GM10248 (cell line): Measurements from ENCODE around the gene PPP2R3A.
"Not testable (repeated sequence)": the region's sequence is repeated elsewhere in the genome, so short reads cannot be mapped to it uniquely, and the experiment has no call there.

Experiments used
- CTCF ChIA-PET: fragments of 300-600 bp; sonication (Branson Sonifier 250); formaldehyde crosslinking; extraction: SDS; loops from one replicate; lab custom pipeline; 2021; ENCODE audit warnings: antibody characterized with exemption; lab: Yijun Ruan, JAX
- POLR2A ChIA-PET: fragments of 350-650 bp; sonication (Branson Sonifier 250); formaldehyde crosslinking; extraction: SDS; loops from one replicate; lab custom pipeline; 2020; ENCODE audit warnings: antibody characterized with exemption; lab: Yijun Ruan, JAX
- DNase-seq: peaks from one replicate; pipeline ENCODE4 v3.0.0; 2012; ENCODE audit errors: extremely low spot score
- TF ChIP-seq, protein P1 (sequence below): IDR thresholded peaks from 2 replicates; pipeline ENCODE4 v1.5.1; 2012; ENCODE audit warnings: mild to moderate bottlenecking, low read depth; ENCODE audit errors: extremely low read depth, missing control alignments, control extremely low read depth

The PPP2R3A gene

DNA sequence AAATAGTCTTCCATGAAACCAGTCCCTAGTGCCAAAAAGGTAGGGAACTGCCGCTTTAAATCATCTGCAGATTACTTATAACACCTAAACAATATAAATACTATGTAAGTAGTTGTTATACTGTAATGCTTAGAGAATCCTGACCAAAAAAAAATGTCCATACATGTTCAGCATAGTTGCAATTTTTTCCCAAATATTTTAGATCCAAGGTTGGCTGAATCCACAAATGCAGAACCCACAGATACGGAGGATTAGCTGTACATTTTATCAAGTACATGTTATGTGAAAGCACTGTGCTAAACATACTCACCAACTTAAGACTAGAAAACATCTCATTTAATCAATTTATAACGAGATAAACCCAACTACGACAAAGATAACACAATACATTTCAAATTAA is 221.3 kb downstream of the PPP2R3A start:
- ChIA-PET CTCF (interaction anchor here (0.7 to 3.4 kb wide), 4 partner anchors 8 to 205 kb away, joined by 3 to 13 read pairs (median 4); partner anchors contain the start of gene MSL2), POLR2A (no interaction called here)
- no peak for DNase-seq
- TF ChIP-seq, protein P1, sequence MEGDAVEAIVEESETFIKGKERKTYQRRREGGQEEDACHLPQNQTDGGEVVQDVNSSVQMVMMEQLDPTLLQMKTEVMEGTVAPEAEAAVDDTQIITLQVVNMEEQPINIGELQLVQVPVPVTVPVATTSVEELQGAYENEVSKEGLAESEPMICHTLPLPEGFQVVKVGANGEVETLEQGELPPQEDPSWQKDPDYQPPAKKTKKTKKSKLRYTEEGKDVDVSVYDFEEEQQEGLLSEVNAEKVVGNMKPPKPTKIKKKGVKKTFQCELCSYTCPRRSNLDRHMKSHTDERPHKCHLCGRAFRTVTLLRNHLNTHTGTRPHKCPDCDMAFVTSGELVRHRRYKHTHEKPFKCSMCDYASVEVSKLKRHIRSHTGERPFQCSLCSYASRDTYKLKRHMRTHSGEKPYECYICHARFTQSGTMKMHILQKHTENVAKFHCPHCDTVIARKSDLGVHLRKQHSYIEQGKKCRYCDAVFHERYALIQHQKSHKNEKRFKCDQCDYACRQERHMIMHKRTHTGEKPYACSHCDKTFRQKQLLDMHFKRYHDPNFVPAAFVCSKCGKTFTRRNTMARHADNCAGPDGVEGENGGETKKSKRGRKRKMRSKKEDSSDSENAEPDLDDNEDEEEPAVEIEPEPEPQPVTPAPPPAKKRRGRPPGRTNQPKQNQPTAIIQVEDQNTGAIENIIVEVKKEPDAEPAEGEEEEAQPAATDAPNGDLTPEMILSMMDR = no peak

- TF ChIP-seq, protein P1 = no peak
- no peak for DNase-seq
- ChIA-PET CTCF (interaction anchor here (3.4 kb wide), 1 partner anchor 9 kb away, joined by 13 read pairs; the partner anchor contains the start of gene MSL2), POLR2A (no interaction called here)
Measured at GRCh38 chr3:136187868-136188267, 222.3 kb downstream of the PPP2R3A start.

DNA sequence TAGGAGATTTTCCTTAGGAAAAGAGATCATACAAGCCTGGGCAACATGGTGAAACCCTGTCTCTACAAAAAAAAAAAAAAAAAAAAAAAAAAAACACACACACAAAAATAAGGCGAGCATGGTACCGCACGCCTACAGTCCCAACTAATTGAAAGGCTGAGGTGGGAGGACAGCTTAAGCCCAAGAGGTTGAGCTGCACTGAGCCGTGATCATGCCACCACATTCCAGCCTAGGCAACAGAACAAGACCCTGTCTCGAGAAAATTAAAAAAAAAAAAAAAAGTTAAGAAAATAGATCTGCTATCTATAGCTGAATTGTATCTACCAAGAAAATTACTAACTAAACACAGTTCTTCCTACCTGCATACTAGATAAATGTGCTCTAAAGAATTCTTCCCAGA is 223.5 kb downstream of the PPP2R3A start:
- TF ChIP-seq, protein P1 = no peak
- DNase-seq = no peak
- POLR2A ChIA-PET = interaction anchor here (0.6 kb wide), 1 partner anchor 544 kb away, joined by 5 read pairs; no protein-coding TSS in a partner anchor
- CTCF ChIA-PET = no interaction called here

DNA sequence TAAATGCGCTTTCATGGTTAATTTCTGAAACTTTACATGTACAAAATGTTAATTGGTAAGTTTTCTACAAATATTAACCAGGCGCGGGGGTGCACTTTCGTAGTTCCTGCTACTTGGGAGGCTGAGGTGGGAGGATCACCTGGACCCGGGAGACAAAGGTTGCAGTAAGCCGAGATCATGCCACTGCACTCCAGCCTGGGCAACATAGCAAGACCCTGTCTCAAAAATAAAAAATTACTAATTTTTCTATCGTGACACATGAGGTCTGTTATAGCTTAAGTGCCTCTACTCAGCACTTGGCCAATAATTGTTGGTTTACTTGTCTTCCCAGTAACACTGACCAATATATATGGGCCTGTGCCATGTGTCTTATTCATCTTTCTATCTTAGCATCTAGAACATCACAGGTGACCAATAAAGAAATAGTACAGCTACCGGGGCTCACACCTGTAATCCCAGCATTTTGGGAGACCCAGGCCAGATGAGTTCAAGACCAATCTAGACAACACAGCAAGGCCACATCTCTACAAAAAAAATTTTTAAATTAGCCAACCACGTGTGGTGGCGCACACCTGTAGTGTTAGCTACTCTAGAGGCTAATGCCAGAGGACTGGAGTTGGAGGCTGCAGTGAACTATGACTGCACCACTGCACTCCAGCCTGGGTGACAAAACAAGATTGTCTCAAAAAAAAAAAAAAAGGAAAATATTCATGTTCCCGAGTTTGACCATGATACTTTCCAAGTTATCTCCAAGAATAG is 224.5 kb downstream of the PPP2R3A start:
- ChIA-PET POLR2A (interaction anchor here (0.7 kb wide), 2 partner anchors 9 to 18 kb away, joined by 5 to 7 read pairs; no protein-coding TSS in a partner anchor), CTCF (interaction anchor here (0.8 kb wide), 1 partner anchor 562 kb away, joined by 4 read pairs; the partner anchor contains the start of gene STAG1)
- TF ChIP-seq, protein P1 = no peak
- no peak for DNase-seq

GRCh38 chr3:136192195-136192594 is 226.7 kb downstream of the PPP2R3A start:
- CTCF ChIA-PET = interaction anchor here (1.3 to 1.5 kb wide), 2 partner anchors 9 to 822 kb away, joined by 3 to 4 read pairs; no protein-coding TSS in a partner anchor
- DNase-seq, POLR2A ChIA-PET: not testable (repeated sequence)

DNA sequence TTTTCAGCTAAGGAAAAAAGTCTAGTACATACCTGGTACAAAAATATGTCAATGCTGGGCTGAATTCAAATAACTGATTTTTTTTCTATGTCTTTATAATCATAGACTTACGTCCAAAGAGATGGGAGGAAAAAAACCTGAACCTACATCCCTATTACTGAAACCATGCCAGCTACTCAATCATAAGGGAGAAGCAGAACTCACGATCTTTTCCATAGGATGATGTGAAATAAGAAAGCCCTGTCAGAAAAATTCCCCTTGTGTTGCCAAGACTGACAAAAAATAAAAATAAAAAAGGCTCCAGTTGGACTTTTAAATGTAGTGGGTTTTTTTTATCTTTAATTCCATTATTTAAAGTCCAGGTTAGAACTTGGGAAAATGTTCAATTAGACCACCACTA is 227.3 kb downstream of the PPP2R3A start:
- no peak for DNase-seq
- ChIA-PET CTCF (interaction anchor here (1.5 kb wide), 1 partner anchor 9 kb away, joined by 4 read pairs; no protein-coding TSS in a partner anchor), POLR2A (no interaction called here)
- TF ChIP-seq, protein P1 = no peak
